H1 (cell line): ENCODE measurements around the gene IQUB. TPM values are rescaled to one million over a fixed set of nuclear protein-coding genes. Genes with fewer than 3 reads are reported as not detected.

Experiments
- CTCF ChIA-PET: fragments of 300-600 bp; sonication (Branson Sonifier 250); formaldehyde crosslinking; loops from one replicate; lab custom pipeline; 2021; ENCODE audit not compliant: partially characterized antibody; lab: Charles Lee
- POLR2A ChIA-PET: fragments of 300-600 bp; sonication (Branson Sonifier 250); formaldehyde crosslinking; loops from one replicate; lab custom pipeline; 2021; ENCODE audit warnings: inconsistent platforms; ENCODE audit not compliant: partially characterized antibody; lab: Charles Lee
- DNase-seq, 2 experiments: peaks; one replicate each; pipeline versions ENCODE4 v3.0.0 to v3.0.0-alpha.2; 2010 to 2022; ENCODE audit warnings: low spot score in 2 of 2, low read depth in 1 of 2, mixed read lengths in 1 of 2
- FAIRE-seq: peaks from 2 replicates; lab custom pipeline; 2011; peaks lifted over from hg19 to GRCh38; lab: Jason Lieb, UNC
- H2AFZ ChIP-seq: 2 replicates; pipeline ENCODE4 v1.8.1; 2012; ENCODE audit warnings: low read length, inconsistent platforms
- H2AK5ac ChIP-seq: 2 replicates; pipeline ENCODE4 v1.6.1; 2013; ENCODE audit warnings: low read depth, low read length
- H2BK120ac ChIP-seq: replicated peaks from 2 replicates; pipeline ENCODE3; 2013; ENCODE audit warnings: low read depth, low read length, inconsistent platforms
- H2BK12ac ChIP-seq: 2 replicates; pipeline ENCODE4 v1.6.1; 2013; ENCODE audit warnings: low read depth, low read length
- H2BK15ac ChIP-seq: 2 replicates; pipeline ENCODE4 v1.6.1; 2013; ENCODE audit warnings: low read length
- H2BK20ac ChIP-seq: 2 replicates; pipeline ENCODE4 v1.6.1; 2013; ENCODE audit warnings: low read length
- H2BK5ac ChIP-seq: 2 replicates; pipeline ENCODE4 v1.6.1; 2013; ENCODE audit warnings: low read depth, low read length
- H3K14ac ChIP-seq: 2 replicates; pipeline ENCODE4 v1.6.1; 2013; ENCODE audit warnings: inconsistent platforms; ENCODE audit not compliant: insufficient read length
- H3K18ac ChIP-seq: 2 replicates; pipeline ENCODE4 v1.6.1; 2013; ENCODE audit warnings: low read length; ENCODE audit errors: extremely low read depth
- H3K23ac ChIP-seq: 2 replicates; pipeline ENCODE4 v1.6.1; 2013; ENCODE audit warnings: inconsistent platforms; ENCODE audit not compliant: insufficient read length
- H3K23me2 ChIP-seq: 2 replicates; pipeline ENCODE4 v1.6.1; 2013; ENCODE audit warnings: low read depth, low read length
- H3K27ac ChIP-seq: 2 replicates; pipeline ENCODE4 v1.6.1; 2011; ENCODE audit warnings: low read depth, low read length, inconsistent platforms
- H3K27me3 ChIP-seq, 4 experiments: replicated peaks in 1 of 4; 1 replicate in 1 of 4; 2 replicates in 3 of 4; pipeline versions ENCODE4 v1.6.1 to v1.8.1; 2011 to 2013; ENCODE audit warnings: low read length in 3 of 4, mild to moderate bottlenecking in 3 of 4, inconsistent platforms in 2 of 4, mixed read lengths in 2 of 4, moderate library complexity in 1 of 4; ENCODE audit not compliant: control insufficient read depth in 3 of 4, insufficient read depth in 3 of 4; ENCODE audit errors: extremely low read depth in 1 of 4
- H3K36me3 ChIP-seq, 4 experiments: 2 replicates each; pipeline versions ENCODE4 v1.6.1 to v1.8.1; 2011 to 2013; ENCODE audit warnings: mild to moderate bottlenecking in 4 of 4, low read length in 3 of 4, moderate library complexity in 2 of 4, control low read depth in 1 of 4, inconsistent platforms in 1 of 4; ENCODE audit not compliant: insufficient read depth in 4 of 4, control insufficient read depth in 2 of 4
- H3K4ac ChIP-seq: replicated peaks from 2 replicates; pipeline ENCODE3; 2013; ENCODE audit warnings: low read length, low read depth, mixed read lengths, inconsistent platforms; ENCODE audit not compliant: insufficient read length
- H3K4me1 ChIP-seq, 4 experiments: replicated peaks in 1 of 4; 1 replicate in 1 of 4; 2 replicates in 3 of 4; pipeline versions ENCODE4 v1.6.1 to v1.8.1; 2011 to 2013; ENCODE audit warnings: low read length in 3 of 4, inconsistent platforms in 2 of 4, mixed read lengths in 1 of 4; ENCODE audit not compliant: insufficient read depth in 4 of 4, control insufficient read depth in 3 of 4
- H3K4me2 ChIP-seq, 2 experiments: 2 replicates each; pipeline versions ENCODE4 v1.6.1 to v1.8.1; 2011 to 2013; ENCODE audit warnings: low read depth in 2 of 2, low read length in 2 of 2, control low read depth in 1 of 2, inconsistent platforms in 1 of 2, mild to moderate bottlenecking in 1 of 2; ENCODE audit not compliant: insufficient read depth in 1 of 2
- H3K4me3 ChIP-seq, 4 experiments: fragments of 200-600, 300-600 bp in 1 of 4; sonication (generic), shearing (Covaris generic), sonication (Bioruptor Twin) in 1 of 4; 2 replicates each; pipeline versions ENCODE4 v1.5.1 to v1.8.1; 2011 to 2016; ENCODE audit warnings: low read length in 4 of 4, low read depth in 3 of 4, control low read depth in 2 of 4, inconsistent platforms in 2 of 4, mild to moderate bottlenecking in 2 of 4, mixed read lengths in 1 of 4, moderate library complexity in 1 of 4; ENCODE audit not compliant: insufficient read depth in 2 of 4; ENCODE audit errors: extremely low read depth in 1 of 4
- H3K56ac ChIP-seq: replicated peaks from 2 replicates; pipeline ENCODE3; 2013; ENCODE audit warnings: low read depth, mild to moderate bottlenecking, mixed read lengths, low read length, inconsistent platforms; ENCODE audit not compliant: insufficient read length
- H3K79me1 ChIP-seq: 2 replicates; pipeline ENCODE4 v1.6.1; 2013; ENCODE audit warnings: low read depth, low read length, control low read depth
- H3K79me2 ChIP-seq, 2 experiments: 2 replicates each; pipeline versions ENCODE4 v1.6.1 to v1.8.1; 2012 to 2013; ENCODE audit warnings: low read length in 2 of 2, mild to moderate bottlenecking in 2 of 2, inconsistent platforms in 1 of 2; ENCODE audit not compliant: insufficient read depth in 2 of 2, control insufficient read depth in 1 of 2
- H3K9ac ChIP-seq, 4 experiments: replicated peaks in 1 of 4; 1 replicate in 1 of 4; 2 replicates in 3 of 4; pipeline versions ENCODE4 v1.6.1 to v1.8.1; 2011 to 2013; ENCODE audit warnings: low read depth in 3 of 4, low read length in 3 of 4, control low read depth in 2 of 4, mild to moderate bottlenecking in 2 of 4, moderate library complexity in 2 of 4, inconsistent platforms in 1 of 4; ENCODE audit errors: extremely low read depth in 1 of 4
- H3K9me3 ChIP-seq, 2 experiments: 2 replicates each; pipeline versions ENCODE4 v1.6.1 to v1.8.1; 2012 to 2013; ENCODE audit warnings: mild to moderate bottlenecking in 2 of 2, moderate library complexity in 2 of 2, control low read depth in 1 of 2, inconsistent platforms in 1 of 2, low read depth in 1 of 2, low read length in 1 of 2, mixed read lengths in 1 of 2; ENCODE audit not compliant: insufficient read depth in 2 of 2
- H4K20me1 ChIP-seq, 2 experiments: replicated peaks in 1 of 2; 2 replicates each; pipeline versions ENCODE3 to v1.8.1; 2011 to 2013; ENCODE audit warnings: inconsistent platforms in 2 of 2, low read length in 2 of 2, mild to moderate bottlenecking in 1 of 2; ENCODE audit not compliant: insufficient read depth in 2 of 2, control insufficient read depth in 1 of 2
- H4K5ac ChIP-seq: 2 replicates; pipeline ENCODE4 v1.6.1; 2013; ENCODE audit warnings: low read length, low read depth, mixed read lengths, inconsistent platforms; ENCODE audit not compliant: insufficient read length
- H4K8ac ChIP-seq: 2 replicates; pipeline ENCODE4 v1.8.0; 2013; ENCODE audit warnings: mild to moderate bottlenecking, moderate library complexity, low read length, inconsistent platforms; ENCODE audit not compliant: insufficient read depth; ENCODE audit errors: extremely low read depth
- H4K91ac ChIP-seq: replicated peaks from 2 replicates; pipeline ENCODE3; 2013; ENCODE audit warnings: low read length, mixed read lengths, inconsistent platforms; ENCODE audit not compliant: insufficient read length
- ASH2L ChIP-seq: fragments of 200-600, 300-600 bp; sonication (generic); IDR thresholded peaks from one replicate; pipeline ENCODE4 v1.7.1; 2017; ENCODE audit warnings: low read length
- CREB1 ChIP-seq: IDR thresholded peaks from 2 replicates; pipeline ENCODE4 v1.6.1; 2012; ENCODE audit warnings: inconsistent platforms
- CTBP2 ChIP-seq: IDR thresholded peaks from 2 replicates; pipeline ENCODE4 v1.7.0; 2011; ENCODE audit warnings: borderline replicate concordance, mild to moderate bottlenecking, moderate library complexity, mixed read lengths, low read length; ENCODE audit not compliant: insufficient read depth, insufficient read length
- GABPA ChIP-seq: IDR thresholded peaks from 2 replicates; pipeline ENCODE4 v1.6.1; 2011; ENCODE audit warnings: mild to moderate bottlenecking, low read length, moderate library complexity, borderline replicate concordance; ENCODE audit not compliant: insufficient read depth
- JUN ChIP-seq: IDR thresholded peaks from 2 replicates; pipeline ENCODE4 v1.6.1; 2011; ENCODE audit warnings: low read depth, mild to moderate bottlenecking, improper control_type of control experiment, low read length
- KDM1A ChIP-seq: fragments of 200-600, 300-600 bp; sonication (generic); IDR thresholded peaks from 2 replicates; pipeline ENCODE4 v1.7.1; 2016; ENCODE audit warnings: mild to moderate bottlenecking, low read length, borderline replicate concordance
- MAX ChIP-seq: IDR thresholded peaks from 2 replicates; pipeline ENCODE4 v1.6.1; 2012; ENCODE audit warnings: inconsistent platforms
- SAP30 ChIP-seq: fragments of 300-600 bp; sonication (generic); IDR thresholded peaks from 2 replicates; pipeline ENCODE4 v1.7.1; 2012; ENCODE audit warnings: low read length, moderate library complexity, mild to moderate bottlenecking, inconsistent platforms; ENCODE audit not compliant: insufficient read depth, insufficient replicate concordance
- SRF ChIP-seq: IDR thresholded peaks from 2 replicates; pipeline ENCODE4 v1.6.1; 2011; ENCODE audit warnings: mild to moderate bottlenecking, low read depth, low read length, moderate library complexity
- SUZ12 ChIP-seq: fragments of 200-600 bp; sonication (generic); IDR thresholded peaks from 2 replicates; pipeline ENCODE4 v1.6.1; 2012; ENCODE audit warnings: mild to moderate bottlenecking, inconsistent platforms, low read length, moderate library complexity, mixed read lengths
- TCF12 ChIP-seq: IDR thresholded peaks from 2 replicates; pipeline ENCODE4 v1.6.1; 2011; ENCODE audit warnings: low read depth, mild to moderate bottlenecking, low read length
- USF2 ChIP-seq: IDR thresholded peaks from 2 replicates; pipeline ENCODE4 v1.6.1; 2011; ENCODE audit warnings: low read length, improper control_type of control experiment
- WGBS, 2 experiments: shearing (Covaris generic) in 1 of 2; methylation state at CpG; one replicate each; pipeline versions ENCODE4 v1.1.6 to v1.1.7; 2013 to 2015; ENCODE audit warnings: low lambda C conversion rate in 2 of 2, mixed read lengths in 2 of 2, inconsistent platforms in 1 of 2, low coverage in 1 of 2, missing lambda C conversion rate in 1 of 2; ENCODE audit not compliant: insufficient replicate concordance in 2 of 2, insufficient coverage in 1 of 2, insufficient read length in 1 of 2; ENCODE audit errors: extremely low coverage in 1 of 2, missing lambda C conversion rate in 1 of 2; 5-methylcytosine and 5-hydroxymethylcytosine counted together
- polyA plus RNA-seq, 7 experiments: library from polyadenylated mRNA; depleted of rRNA in 3 of 7; stranded (reverse) in 5 of 7; unstranded in 2 of 7; fragments of >200 nt in 5 of 7; fragments of 200-250 nt in 2 of 7; gene quantifications; 1 replicate in 5 of 7; 2 replicates in 1 of 7; 4 replicates in 1 of 7; pipeline versions ENCODE4 v1.2.1 to v1.2.3, GENCODE V29; 2011 to 2013; ENCODE audit warnings: missing spikeins in 2 of 7, mixed read lengths in 2 of 7
- total RNA-seq: library from RNA; stranded (reverse); fragmentation: NEBNext Ultra II Directional; extraction: Animal tissue kit (Norgen Biotek cat#: 25700); gene quantifications from 2 replicates; pipeline ENCODE4 v1.2.1, GENCODE V29; 2021

The IQUB gene
- total and polyA plus RNA-seq, 2 of the 8 experiments (the other 6 are each of a cell fraction or from before 2014, with no cell fraction given), result 0.12 to 0.82 TPM

GRCh38 chr7:123410273-123410904 lies 124.0 kb downstream of the IQUB start:
- Histone ChIP-seq H3K9ac (no peak overlapping the region), H3K79me2 (no peaks in the 10 kb centered on the region), H3K4me3 (no peak overlapping the region), H4K20me1 (no peaks in the 10 kb centered on the region), H3K4ac (no peak overlapping the region), H2AFZ (peak overlapping the region; percentile 1; the same call in 1 of the 2 replicates), H2BK12ac (no peak overlapping the region), H3K36me3 (no peaks in the 10 kb centered on the region), H4K8ac (no peak overlapping the region), H3K27me3 (no peaks in the 10 kb centered on the region), H3K23ac (no peak overlapping the region), H2AK5ac (no peak overlapping the region; the same call in 1 of the 2 replicates), H4K5ac (no peak overlapping the region), H3K79me1 (no peaks in the 10 kb centered on the region), H3K23me2 (no peaks in the 10 kb centered on the region), H3K4me2 (no peak overlapping the region), H2BK15ac (no peak overlapping the region), H3K4me1 (no peaks in the 10 kb centered on the region; a peak in 1 of 7 replicates), H3K56ac (no peak overlapping the region), H3K18ac (no peak overlapping the region), H2BK120ac (no peak overlapping the region), H3K9me3 (no peaks in the 10 kb centered on the region), H2BK20ac (no peak overlapping the region), H2BK5ac (no peak overlapping the region), H3K27ac (no peak overlapping the region), H3K14ac (no peak overlapping the region), H4K91ac (no peak overlapping the region)
- 69% methylated on average over 1 of the region's 1 CpG; no CpG with 5 or more reads in 1 of the 2 experiments for WGBS, 2 experiments
- CTCF ChIA-PET, result interaction anchor here (0.8 kb wide), 1 partner anchor 53 kb away, joined by 3 read pairs; no protein-coding TSS in a partner anchor
- DNase-seq (no peak), FAIRE-seq (no peak)
- POLR2A ChIA-PET, result no interaction called here
- TF ChIP-seq KDM1A (no peak), TCF12 (no peak), JUN (no peak), CTBP2 (no peak), GABPA (no peak), CREB1 (no peak), ASH2L (no peak), SAP30 (no peak), USF2 (no peak), MAX (no peak), SRF (no peak), SUZ12 (no peak)
